Cardiac muscle cell (in vitro differentiated cells and primary cell): ENCODE measurements around the gene ST7. TPM values are rescaled to one million over a fixed set of nuclear protein-coding genes. Genes with fewer than 3 reads are reported as not detected.
A peak's percentile ranks its signal among the peaks of the same experiment; 100 is the strongest.

Experiments
- DNase-seq, 2 donors: peaks; one replicate each; pipeline versions ENCODE4 v3.0.0 to v3.0.0-alpha.2; 2010 to 2017; ENCODE audit warnings: low read depth in 1 of 2, low spot score in 1 of 2
- H3K27ac ChIP-seq: fragments of 200-600 bp; sonication (generic); 2 replicates; pipeline ENCODE4 v1.5.1; 2016
- H3K27me3 ChIP-seq: fragments of 200-600 bp; sonication (generic); 2 replicates; pipeline ENCODE4 v1.6.0; 2016; ENCODE audit warnings: control low read depth
- H3K36me3 ChIP-seq: fragments of 200-600 bp; sonication (generic); 2 replicates; pipeline ENCODE4 v1.5.1; 2016; ENCODE audit warnings: control low read depth
- H3K4me1 ChIP-seq: fragments of 200-600 bp; sonication (generic); 2 replicates; pipeline ENCODE4 v1.8.1; 2017; ENCODE audit warnings: low read depth, mild to moderate bottlenecking, mixed run types
- H3K4me3 ChIP-seq: fragments of 200-600 bp; sonication (generic); 2 replicates; pipeline ENCODE4 v1.5.1; 2016; ENCODE audit warnings: mild to moderate bottlenecking
- H3K9me3 ChIP-seq: fragments of 200-600 bp; sonication (generic); 2 replicates; pipeline ENCODE4 v1.5.1; 2017; ENCODE audit warnings: low read depth, mild to moderate bottlenecking, control low read depth
- polyA plus RNA-seq: library from polyadenylated mRNA; unstranded; fragments of >200 nt; fragmentation: Nextera tagmentation; extraction: Ambion mirVana; gene quantifications from 2 replicates; pipeline ENCODE4 v1.2.1, GENCODE V29; 2016
- total RNA-seq: library from RNA; depleted of rRNA; stranded (reverse); fragments of >200 nt; gene quantifications from 2 replicates; pipeline ENCODE4 v1.2.3, GENCODE V29; 2016
- TF ChIP-seq, protein P1 (sequence below): IDR thresholded peaks from 2 replicates; pipeline ENCODE4 v1.5.1; 2012; ENCODE audit warnings: low read depth, mild to moderate bottlenecking, low read length

The ST7 gene
- total and polyA plus RNA-seq, 2 experiments from 2014 or later, result 83.5 to 96.7 TPM

DNA sequence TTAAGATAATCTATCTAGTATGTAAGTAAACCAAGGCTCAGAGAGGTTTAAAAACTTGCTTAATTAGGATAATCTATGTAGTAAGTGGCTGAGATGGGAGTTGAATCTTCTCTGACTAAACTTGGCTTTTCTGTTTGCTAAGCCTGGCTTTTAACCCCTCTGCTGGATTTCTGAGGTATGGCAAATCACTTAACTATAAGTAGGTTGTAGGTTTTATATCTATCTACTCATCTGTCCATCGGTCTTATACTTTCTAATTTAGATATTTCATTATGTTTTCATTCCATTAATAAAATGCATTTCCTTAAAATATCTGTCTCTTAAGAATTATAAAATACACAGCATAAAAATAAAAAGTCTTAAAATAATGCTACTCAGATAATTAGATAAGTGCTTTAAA, 59.4 kb downstream of the ST7 start:
- no peaks in the 10 kb centered on the region for H3K36me3 ChIP-seq
- no peaks in the 10 kb centered on the region for H3K27me3 ChIP-seq
- TF ChIP-seq, protein P1, sequence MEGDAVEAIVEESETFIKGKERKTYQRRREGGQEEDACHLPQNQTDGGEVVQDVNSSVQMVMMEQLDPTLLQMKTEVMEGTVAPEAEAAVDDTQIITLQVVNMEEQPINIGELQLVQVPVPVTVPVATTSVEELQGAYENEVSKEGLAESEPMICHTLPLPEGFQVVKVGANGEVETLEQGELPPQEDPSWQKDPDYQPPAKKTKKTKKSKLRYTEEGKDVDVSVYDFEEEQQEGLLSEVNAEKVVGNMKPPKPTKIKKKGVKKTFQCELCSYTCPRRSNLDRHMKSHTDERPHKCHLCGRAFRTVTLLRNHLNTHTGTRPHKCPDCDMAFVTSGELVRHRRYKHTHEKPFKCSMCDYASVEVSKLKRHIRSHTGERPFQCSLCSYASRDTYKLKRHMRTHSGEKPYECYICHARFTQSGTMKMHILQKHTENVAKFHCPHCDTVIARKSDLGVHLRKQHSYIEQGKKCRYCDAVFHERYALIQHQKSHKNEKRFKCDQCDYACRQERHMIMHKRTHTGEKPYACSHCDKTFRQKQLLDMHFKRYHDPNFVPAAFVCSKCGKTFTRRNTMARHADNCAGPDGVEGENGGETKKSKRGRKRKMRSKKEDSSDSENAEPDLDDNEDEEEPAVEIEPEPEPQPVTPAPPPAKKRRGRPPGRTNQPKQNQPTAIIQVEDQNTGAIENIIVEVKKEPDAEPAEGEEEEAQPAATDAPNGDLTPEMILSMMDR, result peak; percentile 46

DNA sequence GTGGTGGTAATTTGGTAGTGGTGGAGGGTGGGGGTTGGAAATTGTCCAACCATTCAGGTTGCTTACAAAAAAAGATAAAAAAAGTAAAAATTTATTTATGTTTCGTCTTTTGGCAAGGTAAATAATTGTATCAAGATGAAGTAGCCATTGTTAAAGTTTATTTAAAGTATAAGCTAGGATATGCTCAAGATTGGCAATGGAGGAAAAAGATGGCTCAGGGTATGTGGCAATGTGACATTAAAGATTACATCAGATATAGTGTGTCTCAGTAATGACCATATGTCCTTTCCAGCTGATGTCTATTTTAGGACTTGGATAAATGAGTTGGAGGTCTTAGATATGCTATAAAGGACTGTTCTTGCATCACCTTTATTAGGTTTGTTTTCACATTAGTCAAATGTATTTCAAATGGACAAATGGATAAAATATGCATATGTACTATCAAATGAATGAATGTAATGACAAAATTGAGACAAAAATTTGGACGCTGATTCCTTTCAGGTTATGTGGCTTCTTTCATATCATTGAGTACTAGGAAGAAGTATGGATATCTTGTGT, 60.9 kb downstream of the ST7 start:
- Histone ChIP-seq H3K4me1 (peaks cover 46% of the 10 kb centered on the region), H3K9me3 (no peaks in the 10 kb centered on the region)

More for the DNA sequence above, 59.4 kb downstream of the ST7 start:
- DNase-seq, result peak; percentile 48 to 53
- H3K4me1 ChIP-seq, result peaks cover 38% of the 10 kb centered on the region
- H3K27ac ChIP-seq, result peak overlapping the region; percentile 86
- H3K4me3 ChIP-seq, result no peak overlapping the region
- no peaks in the 10 kb centered on the region for H3K9me3 ChIP-seq

DNA sequence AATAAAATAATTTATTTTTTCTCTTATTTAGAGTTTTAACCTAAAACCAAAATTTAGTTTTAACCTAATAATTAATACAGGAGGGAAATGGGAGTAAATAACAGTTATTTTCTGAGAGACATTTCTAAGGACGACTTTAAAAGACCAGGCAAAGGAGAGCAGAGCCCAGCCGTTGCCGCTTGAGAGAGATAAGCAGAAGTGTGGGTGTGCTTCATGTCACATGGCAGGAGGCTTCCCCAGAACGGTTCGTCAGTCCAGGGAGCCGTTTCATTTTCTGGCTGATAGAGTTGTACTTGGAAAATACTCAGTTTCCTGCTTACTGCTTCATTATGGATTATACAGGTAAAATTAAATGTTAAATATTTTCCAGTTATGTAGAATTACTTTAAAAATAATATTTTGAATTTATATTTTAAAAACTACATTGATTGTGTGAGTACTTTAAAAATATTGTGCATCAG, 61.4 kb downstream of the ST7 start:
- peaks cover 51% of the 10 kb centered on the region for H3K4me1 ChIP-seq
- no peaks in the 10 kb centered on the region for H3K36me3 ChIP-seq
- DNase-seq, result peak; percentile 75 to 84
- TF ChIP-seq, protein P1, result no peak
- peak overlapping the region; percentile 73 for H3K4me3 ChIP-seq
- H3K9me3 ChIP-seq, result no peaks in the 10 kb centered on the region
- H3K27ac ChIP-seq, result peak overlapping the region; percentile 86
- H3K27me3 ChIP-seq, result no peaks in the 10 kb centered on the region

More for the DNA sequence above, 60.9 kb downstream of the ST7 start:
- peak overlapping the region; percentile 86 for H3K27ac ChIP-seq
- no peaks in the 10 kb centered on the region for H3K36me3 ChIP-seq
- H3K27me3 ChIP-seq, result no peaks in the 10 kb centered on the region
- DNase-seq, result no peak
- H3K4me3 ChIP-seq, result peak overlapping the region; percentile 73
- TF ChIP-seq, protein P1, result no peak

DNA sequence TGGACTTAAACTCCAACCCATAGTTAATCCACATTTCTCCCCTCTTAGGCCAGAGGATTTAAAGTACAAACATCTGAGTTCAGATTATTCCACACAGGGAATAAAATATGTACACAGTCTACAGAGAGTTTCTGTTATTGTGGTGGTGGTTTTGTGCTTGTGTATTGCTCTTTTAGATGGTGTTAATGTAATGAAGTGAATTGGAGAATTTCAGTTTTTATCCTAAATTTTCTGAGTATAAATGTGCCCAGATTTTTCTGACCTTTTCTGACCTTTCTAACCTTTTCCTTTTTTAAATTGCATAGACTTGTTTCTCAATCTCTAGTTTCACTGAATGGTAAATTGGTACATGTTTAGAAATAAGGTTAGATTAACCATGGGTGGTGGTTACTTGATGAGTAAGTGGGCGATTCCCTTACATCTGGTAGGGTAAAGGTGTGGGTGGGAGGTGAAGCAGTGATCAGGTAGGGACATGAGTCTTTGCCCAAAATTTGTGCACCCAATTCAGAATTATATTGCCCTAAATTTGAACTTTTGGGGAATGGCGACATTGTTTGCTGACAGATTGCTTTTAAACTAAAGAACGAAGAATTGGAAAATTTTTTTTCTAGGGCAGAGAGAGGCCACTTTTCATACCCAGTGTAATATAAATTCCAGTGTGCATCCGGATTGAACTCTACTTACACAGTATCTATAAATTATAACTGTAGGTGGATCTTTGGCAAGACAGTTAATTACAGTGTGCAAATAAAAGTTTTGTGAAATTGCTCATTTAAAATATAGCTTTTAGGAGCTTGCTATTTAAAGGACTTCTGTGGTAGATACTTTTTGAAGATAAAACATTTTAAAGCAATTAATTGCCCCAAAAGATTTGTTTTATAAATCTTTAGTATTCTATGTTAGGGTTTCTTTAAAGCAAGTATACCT, 62.2 kb downstream of the ST7 start:
- Histone ChIP-seq H3K36me3 (no peaks in the 10 kb centered on the region), H3K4me3 (peak overlapping the region; percentile 73), H3K4me1 (peaks cover 59% of the 10 kb centered on the region), H3K27ac (peak overlapping the region; percentile 86), H3K27me3 (no peaks in the 10 kb centered on the region), H3K9me3 (no peaks in the 10 kb centered on the region)
- TF ChIP-seq, protein P1, result no peak
- no peak for DNase-seq

DNA sequence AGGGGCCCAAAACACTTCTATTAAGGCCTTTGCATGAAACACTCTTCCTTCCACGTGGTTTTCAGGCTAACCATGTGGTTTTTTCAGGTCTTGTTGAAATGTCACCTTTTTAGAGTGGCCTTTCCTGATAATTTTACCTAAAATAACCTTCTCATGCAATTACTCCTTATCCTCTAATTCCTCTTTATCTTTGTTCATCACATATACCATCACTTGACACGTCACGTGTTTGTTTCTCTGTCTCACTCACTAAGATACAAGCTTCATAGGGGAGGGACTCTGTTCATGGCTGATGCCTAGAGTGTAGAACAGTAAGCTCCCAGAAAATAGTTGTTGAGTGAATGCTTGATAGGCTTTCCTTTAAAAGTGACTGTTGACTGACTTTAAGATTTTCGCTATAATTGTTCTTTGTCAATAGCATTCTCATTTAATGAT, 63.7 kb downstream of the ST7 start:
- TF ChIP-seq, protein P1, result no peak
- Histone ChIP-seq H3K36me3 (no peaks in the 10 kb centered on the region), H3K27ac (peak overlapping the region; percentile 86), H3K4me1 (peaks cover 67% of the 10 kb centered on the region), H3K9me3 (no peaks in the 10 kb centered on the region), H3K4me3 (peak overlapping the region; percentile 73), H3K27me3 (no peaks in the 10 kb centered on the region)
- DNase-seq, result no peak
